ENCODE data around the gene ZBTB7B.

DNA sequence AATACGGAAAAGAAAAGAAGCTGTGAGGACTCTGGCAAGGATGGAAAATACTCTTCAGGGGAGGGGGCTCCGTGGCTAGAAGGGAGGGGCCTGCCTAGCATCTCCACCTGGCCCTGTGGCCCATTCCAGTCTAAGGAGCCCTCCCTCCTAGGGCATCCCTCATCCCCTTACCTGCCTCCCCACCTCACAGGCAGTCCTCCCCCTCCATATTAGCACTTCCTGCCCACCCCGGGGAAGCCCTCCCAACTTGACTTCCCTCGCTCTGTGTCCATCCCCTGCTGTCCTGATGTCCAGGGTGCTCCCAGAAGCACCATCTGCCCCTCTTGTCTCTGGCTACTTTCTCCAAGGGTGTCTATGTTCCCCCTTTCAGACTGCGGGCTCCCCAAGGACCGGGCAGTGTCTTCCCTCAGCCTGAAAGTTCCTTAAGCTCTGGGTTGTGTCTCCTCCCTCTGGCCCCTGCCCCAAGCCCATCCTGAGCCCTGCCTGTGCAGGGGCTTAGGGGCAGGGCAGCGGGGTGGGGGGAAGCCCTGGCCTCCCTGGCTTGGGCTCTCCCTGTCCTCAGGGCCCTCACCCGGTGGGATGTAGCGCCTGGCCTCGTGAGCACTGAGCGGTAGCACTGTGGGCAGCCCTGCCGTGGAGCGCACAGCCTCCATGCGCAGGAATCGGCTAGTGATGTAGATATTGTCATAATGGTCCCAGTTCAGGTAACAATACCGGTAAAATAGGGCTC lies 27.1 kb downstream of the ZBTB7B start:
- TF ChIP-seq, protein P1, sequence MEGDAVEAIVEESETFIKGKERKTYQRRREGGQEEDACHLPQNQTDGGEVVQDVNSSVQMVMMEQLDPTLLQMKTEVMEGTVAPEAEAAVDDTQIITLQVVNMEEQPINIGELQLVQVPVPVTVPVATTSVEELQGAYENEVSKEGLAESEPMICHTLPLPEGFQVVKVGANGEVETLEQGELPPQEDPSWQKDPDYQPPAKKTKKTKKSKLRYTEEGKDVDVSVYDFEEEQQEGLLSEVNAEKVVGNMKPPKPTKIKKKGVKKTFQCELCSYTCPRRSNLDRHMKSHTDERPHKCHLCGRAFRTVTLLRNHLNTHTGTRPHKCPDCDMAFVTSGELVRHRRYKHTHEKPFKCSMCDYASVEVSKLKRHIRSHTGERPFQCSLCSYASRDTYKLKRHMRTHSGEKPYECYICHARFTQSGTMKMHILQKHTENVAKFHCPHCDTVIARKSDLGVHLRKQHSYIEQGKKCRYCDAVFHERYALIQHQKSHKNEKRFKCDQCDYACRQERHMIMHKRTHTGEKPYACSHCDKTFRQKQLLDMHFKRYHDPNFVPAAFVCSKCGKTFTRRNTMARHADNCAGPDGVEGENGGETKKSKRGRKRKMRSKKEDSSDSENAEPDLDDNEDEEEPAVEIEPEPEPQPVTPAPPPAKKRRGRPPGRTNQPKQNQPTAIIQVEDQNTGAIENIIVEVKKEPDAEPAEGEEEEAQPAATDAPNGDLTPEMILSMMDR (IDR thresholded peaks at IDR 0.05): no peak
- TF ChIP-seq ZFX (IDR thresholded peaks at IDR 0.05; ENCODE audit: borderline replicate concordance): no peak
